ENCODE results near the gene ME1.
"Not testable (repeated sequence)": the region's sequence is repeated elsewhere in the genome, so short reads cannot be mapped to it uniquely, and the experiment has no call there.

Gene ME1

GRCh38 chr6:83431545-83432155 is 799 bp upstream of the ME1 start:
- DNase-seq (ENCODE audit: low read depth): no peak

GRCh38 chr6:83429857-83430610 is 817 bp downstream of the ME1 start:
- DNase-seq (ENCODE audit: low read depth): no peak

GRCh38 chr6:83429269-83429668 is 1.6 kb downstream of the ME1 start:
- DNase-seq (ENCODE audit: low read depth): no peak

- DNase-seq (ENCODE audit: low read depth): no peak
Measured at GRCh38 chr6:83424392-83425018, 6.3 kb downstream of the ME1 start.

DNA sequence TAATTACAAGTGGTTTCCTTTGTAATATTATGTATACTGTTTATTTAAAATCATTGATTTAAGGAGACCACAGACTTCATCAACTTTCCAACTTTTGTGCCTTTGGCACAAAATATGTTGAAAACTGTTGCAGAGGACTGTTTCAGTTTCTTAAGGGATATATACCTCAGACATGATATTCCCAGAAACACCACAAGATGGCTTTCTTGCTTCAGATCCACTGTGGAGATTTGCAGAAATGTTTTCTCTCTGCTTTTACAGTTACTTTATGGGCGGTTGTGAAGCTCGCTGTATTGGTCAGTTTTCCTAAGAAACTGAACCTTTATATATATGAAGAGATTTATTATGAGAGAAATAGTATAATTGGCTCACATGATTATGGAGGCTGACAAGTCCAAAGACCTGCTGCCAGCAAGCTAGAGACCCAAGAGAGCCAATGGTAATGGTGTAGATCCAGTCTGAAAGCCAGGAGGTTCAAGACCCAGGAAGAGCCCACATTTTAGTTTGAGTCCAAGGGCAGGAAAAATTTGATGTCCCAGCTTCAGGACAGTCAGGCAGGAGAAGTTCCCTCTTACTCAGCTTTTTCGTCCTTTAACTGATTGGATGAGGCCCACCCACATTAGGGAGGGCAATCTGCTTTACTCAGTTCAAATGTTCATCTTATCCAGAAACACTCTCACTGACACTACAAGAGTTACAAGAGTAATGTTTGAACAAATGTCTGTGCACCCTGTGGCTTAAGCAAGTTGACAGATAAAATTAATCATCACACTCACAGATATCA is 12.8 kb downstream of the ME1 start:
- no peak for DNase-seq (ENCODE audit: low read depth)

DNA sequence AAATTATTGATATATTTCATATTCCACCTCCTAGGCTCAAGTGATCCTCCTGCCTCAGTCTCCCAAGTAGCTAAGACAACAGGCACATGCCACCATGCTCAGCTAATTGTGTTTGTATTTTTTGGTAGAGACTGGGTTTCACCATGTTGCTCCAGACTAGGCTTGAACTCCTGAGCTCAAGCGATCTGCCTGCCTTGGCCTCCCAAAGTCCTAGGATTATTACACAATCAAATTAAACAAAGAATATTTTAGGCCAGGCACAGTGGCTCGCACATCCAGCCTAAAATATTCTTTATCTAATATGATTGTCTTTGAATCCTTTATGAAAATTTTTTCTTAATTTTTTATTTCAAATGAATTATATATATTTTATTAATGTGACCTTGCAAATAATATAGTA is 17.8 kb downstream of the ME1 start:
- no peak for DNase-seq (ENCODE audit: low read depth)

DNA sequence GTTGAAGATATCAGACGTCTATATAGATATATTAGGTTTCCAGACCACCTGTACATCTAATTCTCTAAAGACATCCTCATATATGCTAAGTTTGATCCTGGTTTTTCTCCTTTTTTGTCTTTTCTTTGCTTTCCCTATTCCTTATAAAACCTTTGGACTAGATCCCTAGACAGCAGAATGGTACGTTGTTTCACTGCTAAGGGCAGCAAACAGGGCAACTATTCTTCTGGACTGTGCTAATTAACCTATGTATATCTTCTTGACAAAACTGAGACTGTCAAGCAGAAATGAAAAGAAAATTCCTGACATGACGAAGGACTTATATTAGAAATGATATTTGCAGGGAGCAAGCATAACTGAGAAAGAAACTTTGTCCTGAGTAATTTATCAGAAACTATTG is 19.1 kb downstream of the ME1 start:
- no peak for DNase-seq (ENCODE audit: low read depth)

DNA sequence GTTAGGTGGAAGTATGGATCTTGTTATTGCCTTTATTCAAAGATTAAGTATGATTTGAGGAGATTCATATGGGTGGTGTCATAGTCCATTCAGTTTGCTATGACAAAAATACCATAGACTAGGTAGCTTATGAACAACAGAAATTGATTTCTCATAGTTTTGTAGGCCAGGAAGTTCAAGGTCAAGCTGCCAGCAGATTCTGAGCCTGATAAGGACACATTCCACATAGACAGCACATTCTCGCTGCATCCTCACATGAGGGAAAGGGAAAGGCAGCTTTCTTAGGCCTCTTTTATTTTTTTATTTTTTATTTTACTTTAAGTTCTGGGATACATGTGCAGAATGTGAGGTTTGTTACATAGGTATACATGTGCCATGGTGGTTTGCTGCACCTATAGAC is 27.7 kb downstream of the ME1 start:
- DNase-seq (ENCODE audit: low read depth): no peak

DNA sequence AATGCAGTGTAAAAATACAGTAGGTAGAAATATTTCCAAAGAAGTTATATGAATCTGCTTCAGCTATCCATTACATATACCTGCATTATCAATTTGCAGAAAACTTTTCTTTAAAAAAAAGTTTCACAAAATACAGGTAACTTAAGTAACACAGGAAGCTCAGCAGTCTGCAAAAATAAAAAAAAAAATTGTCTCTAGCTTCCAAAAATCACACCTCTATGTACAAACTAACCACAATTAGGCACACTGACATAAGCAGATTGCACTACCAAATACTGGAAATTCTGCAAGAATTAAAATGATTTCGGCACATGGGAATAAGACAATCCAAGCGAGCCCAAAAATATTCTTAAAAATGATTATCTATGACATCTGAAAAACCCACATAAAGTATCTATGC is 41.2 kb downstream of the ME1 start:
- DNase-seq (ENCODE audit: low read depth): no peak

DNA sequence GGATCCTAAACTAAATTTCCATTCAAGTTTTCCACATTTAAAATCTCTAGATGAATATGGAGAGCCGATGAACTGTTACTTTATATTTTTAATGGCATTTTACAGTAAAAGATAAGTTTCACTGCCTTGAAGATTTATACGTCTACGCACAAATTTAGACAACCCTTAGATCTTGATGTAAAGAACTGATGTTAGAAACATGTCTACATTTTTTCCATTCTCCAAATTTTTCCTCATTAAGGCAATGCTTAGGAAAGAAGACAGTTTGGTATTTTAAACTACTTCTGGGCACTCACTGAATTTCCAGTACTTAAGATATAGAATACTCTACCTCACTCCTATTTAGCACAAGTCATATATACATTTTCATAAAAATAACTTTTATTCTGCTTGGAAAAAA is 45.4 kb downstream of the ME1 start:
- DNase-seq (ENCODE audit: low read depth): no peak

DNA sequence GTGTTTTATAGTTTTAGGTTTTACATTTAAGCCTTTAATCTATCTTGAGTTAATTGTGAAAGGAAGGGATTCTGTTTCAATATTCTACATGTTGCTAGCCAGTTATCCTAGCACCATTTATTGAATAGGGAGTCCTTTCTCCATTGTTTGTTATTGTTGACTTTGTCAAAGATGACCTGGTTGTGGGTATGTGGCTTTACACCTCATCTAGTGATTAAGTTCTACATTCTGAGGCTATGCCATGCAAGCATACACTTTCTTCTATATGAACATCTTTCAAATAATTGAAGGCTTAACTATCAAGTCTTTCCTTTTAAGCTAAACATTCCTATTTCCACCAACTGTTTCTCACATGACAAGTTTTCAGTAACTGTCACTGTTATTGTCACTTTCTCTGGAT is 46.1 kb downstream of the ME1 start:
- no peak for DNase-seq (ENCODE audit: low read depth)

GRCh38 chr6:83381949-83382348 is 48.9 kb downstream of the ME1 start:
- DNase-seq (ENCODE audit: low read depth): no peak

- no peak for DNase-seq (ENCODE audit: low read depth)
Measured at GRCh38 chr6:83378621-83379388, 52.0 kb downstream of the ME1 start.

DNA sequence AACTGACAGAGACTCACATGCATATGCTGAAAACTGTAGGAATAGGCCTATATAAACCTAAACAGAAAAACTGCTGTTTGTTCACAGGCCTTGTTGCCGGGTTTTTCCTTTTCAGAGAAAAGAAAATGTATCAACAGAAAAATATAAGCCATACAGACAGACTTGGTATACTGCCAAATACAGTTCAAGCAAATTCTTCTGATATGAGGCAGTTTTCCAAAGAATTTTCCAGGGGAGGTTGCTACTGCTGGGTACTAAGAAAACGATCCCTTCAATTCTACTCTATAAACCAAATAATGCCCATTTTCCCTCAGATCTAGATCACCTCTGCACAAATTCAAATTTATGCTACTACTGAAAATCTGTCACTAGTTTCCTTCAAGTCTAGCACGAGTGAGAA is 59.4 kb downstream of the ME1 start:
- no peak for DNase-seq (ENCODE audit: low read depth)

- no peak for DNase-seq (ENCODE audit: low read depth)
Measured at GRCh38 chr6:83370567-83370966, 60.3 kb downstream of the ME1 start.

DNA sequence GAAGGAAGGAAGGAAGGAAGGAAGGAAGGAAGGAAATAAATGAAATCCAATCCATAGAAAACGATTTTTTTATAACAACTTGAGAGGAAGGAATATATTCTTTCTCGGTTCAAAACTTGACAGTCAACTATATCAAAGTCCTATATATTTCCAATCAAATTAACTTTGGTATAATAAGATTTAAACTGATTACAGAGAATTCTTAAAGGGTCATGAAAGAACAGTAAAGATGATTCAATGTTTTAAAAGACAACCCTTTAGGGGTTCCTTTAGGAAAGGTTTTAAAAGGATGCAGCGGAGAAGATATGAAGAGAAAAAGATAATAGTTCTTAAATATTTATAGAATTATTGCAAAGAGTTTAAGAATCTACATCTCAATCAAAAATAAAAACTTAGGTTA is 61.2 kb downstream of the ME1 start:
- no peak for DNase-seq (ENCODE audit: low read depth)

- DNase-seq (ENCODE audit: low read depth): no peak
Measured at GRCh38 chr6:83368577-83368976, 62.3 kb downstream of the ME1 start.

- DNase-seq (ENCODE audit: low read depth): no peak
Measured at GRCh38 chr6:83367104-83367503, 63.7 kb downstream of the ME1 start.

DNA sequence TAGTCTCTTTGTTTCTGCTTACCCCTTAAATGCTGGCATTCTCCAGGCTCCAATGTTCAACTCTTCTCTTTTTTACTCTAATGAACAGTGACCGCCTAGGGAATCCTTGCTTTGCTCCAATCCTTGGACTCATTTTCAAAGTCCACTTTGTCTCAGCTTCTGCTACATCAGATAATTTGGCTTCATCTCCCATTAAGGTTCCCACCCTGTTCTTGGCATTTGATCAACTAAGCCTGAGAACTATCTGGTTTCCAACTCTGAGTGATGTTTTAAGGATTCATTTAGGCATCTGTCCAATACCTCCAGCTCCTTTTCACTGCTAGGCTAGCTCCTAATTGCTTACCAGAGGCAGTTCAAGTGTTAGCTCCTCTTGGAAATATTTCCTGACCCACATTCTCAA is 64.9 kb downstream of the ME1 start:
- no peak for DNase-seq (ENCODE audit: low read depth)

GRCh38 chr6:83362349-83362748 is 68.5 kb downstream of the ME1 start:
- not testable (repeated sequence) for DNase-seq (ENCODE audit: low read depth)

GRCh38 chr6:83359638-83360037 is 71.2 kb downstream of the ME1 start:
- DNase-seq (ENCODE audit: low read depth): no peak

DNA sequence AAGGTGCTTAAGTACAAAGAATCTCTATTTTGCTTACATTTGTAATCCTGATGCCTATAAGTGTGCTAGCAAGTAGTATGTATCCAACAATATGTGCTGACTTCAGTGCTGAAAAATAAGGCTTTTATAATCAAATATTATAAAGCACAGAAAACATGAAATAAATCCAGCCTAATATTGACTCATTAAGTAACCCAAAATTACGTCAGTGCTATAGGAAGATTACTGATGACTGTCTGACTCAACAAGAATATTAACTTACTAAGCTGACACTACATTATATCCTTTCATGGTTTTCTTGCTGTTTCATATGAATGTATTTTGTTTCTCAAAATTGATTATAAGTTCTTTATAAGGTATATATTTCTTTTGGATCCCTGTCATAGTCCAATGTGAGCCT is 76.1 kb downstream of the ME1 start:
- DNase-seq (ENCODE audit: low read depth): no peak
